Left lung (tissue), 10 donors: Measurements from ENCODE around the gene MCAT. TPM values are rescaled to one million over a fixed set of nuclear protein-coding genes. Genes with fewer than 3 reads are reported as not detected.
A peak's percentile ranks its signal among the peaks of the same experiment; 100 is the strongest.

ENCODE experiments used
- ATAC-seq: fragments of 200-7000 bp; cut with Tn5 transposase; one replicate; pipeline ENCODE4 v1.9.1; 2020; ENCODE audit warnings: moderate library complexity
- DNase-seq, 4 donors: peaks; one replicate each; pipeline ENCODE4 v3.0.0-alpha.2; 2013 to 2020
- H3K27ac ChIP-seq, 2 donors: fragments of 200-600 bp; sonication (generic) in 1 of 2; one replicate each; pipeline versions ENCODE4 v1.5.0 to v1.8.0; 2020 to 2021
- H3K27me3 ChIP-seq, 2 donors: fragments of 200-600 bp; sonication (generic) in 1 of 2; one replicate each; pipeline versions ENCODE4 v1.5.0 to v1.8.0; 2020 to 2021
- H3K36me3 ChIP-seq, 2 donors: fragments of 200-600 bp; sonication (generic) in 1 of 2; one replicate each; pipeline versions ENCODE4 v1.5.0 to v1.8.0; 2020 to 2021
- H3K4me1 ChIP-seq, 2 donors: fragments of 200-600 bp; one replicate each; pipeline ENCODE4 v1.8.0; 2021
- H3K4me3 ChIP-seq, 2 donors: fragments of 200-600 bp; sonication (generic) in 1 of 2; one replicate each; pipeline versions ENCODE4 v1.5.0 to v1.8.0; 2020 to 2021; ENCODE audit warnings: mild to moderate bottlenecking in 1 of 2
- H3K9me3 ChIP-seq, 2 donors: fragments of 200-600 bp; sonication (generic) in 1 of 2; one replicate each; pipeline versions ENCODE4 v1.5.0 to v1.8.0; 2020 to 2021
- intact Hi-C, 2 donors: fragments of 100-400 bp; cut with DNase I; formaldehyde crosslinking; loops; one replicate each; pipeline versions ENCODE4 v1.11.2 to v1.14.2; 2022
- polyA plus RNA-seq, 6 donors: library from polyadenylated mRNA; unstranded; fragments of 120-200 nt; gene quantifications; one replicate each; pipeline ENCODE4 v1.2.1, GENCODE V29; 2013; ENCODE audit not compliant: insufficient read length in 6 of 6
- total RNA-seq, 2 donors: library from RNA; stranded (reverse); fragmentation: NEBNext Ultra II Directional; extraction: Animal tissue kit (Norgen Biotek cat#: 25700); gene quantifications; one replicate each; pipeline ENCODE4 v1.2.1, GENCODE V29; 2021
- TF ChIP-seq, protein P1 (sequence below), 2 donors: fragments of 200-600 bp; sonication (generic) in 1 of 2; IDR thresholded peaks; one replicate each; pipeline versions ENCODE4 v1.5.0 to v1.8.0; 2021; ENCODE audit warnings: antibody characterized with exemption in 2 of 2
- donor health status: DM: no; HTN: yes; CAD: no.
- donor health status: DM: no; HTN: no; CAD: no.

MCAT gene
- total and polyA plus RNA-seq, 8 donors, result 12.2 to 16.6 (median 15.4) TPM

DNA sequence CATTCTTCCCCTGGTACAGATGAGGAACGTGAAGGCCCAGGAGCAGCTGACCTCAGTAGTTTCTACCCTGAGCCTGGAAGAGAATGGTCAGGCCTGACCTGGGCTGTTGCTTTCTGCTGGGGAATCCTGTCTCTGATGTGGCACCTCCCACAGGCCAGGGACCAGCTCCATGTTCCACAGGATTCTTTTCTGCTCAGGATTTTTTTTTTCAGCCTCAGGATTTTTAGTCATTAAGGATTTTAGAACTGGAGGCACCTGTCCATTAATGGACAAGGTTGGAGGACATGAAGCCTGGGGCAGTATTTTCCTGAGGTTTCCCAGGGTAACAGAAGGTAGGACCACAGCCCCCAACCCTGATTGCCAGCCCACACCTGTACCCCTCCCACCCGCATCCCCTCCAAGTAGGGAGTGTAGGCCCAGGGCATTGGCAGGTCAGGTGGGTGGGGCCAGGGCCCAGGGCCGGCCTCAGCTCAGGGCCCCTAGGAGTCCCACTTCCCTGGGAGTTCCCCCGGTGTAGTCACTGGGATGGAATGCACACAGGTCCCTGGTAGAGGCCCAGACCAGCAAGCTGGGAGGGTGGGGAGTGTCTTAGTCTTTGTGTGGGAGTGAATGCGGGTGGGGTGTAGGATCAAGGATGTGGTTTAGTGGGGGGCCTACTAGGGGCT, 16.6 kb downstream of the MCAT start:
- Histone ChIP-seq H3K27ac (no peak overlapping the region), H3K4me1 (peaks cover 0 to 49% of the 10 kb centered on the region in 2 donors), H3K27me3 (no peaks in the 10 kb centered on the region), H3K36me3 (peaks cover 0 to 11% of the 10 kb centered on the region in 2 donors), H3K4me3 (no peak overlapping the region), H3K9me3 (no peaks in the 10 kb centered on the region)
- DNase-seq, result no peak
- ATAC-seq, result peak; percentile 81
- TF ChIP-seq, protein P1, sequence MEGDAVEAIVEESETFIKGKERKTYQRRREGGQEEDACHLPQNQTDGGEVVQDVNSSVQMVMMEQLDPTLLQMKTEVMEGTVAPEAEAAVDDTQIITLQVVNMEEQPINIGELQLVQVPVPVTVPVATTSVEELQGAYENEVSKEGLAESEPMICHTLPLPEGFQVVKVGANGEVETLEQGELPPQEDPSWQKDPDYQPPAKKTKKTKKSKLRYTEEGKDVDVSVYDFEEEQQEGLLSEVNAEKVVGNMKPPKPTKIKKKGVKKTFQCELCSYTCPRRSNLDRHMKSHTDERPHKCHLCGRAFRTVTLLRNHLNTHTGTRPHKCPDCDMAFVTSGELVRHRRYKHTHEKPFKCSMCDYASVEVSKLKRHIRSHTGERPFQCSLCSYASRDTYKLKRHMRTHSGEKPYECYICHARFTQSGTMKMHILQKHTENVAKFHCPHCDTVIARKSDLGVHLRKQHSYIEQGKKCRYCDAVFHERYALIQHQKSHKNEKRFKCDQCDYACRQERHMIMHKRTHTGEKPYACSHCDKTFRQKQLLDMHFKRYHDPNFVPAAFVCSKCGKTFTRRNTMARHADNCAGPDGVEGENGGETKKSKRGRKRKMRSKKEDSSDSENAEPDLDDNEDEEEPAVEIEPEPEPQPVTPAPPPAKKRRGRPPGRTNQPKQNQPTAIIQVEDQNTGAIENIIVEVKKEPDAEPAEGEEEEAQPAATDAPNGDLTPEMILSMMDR (IDR thresholded peaks at IDR 0.05), result no peak
- intact Hi-C loops, result no loop called here

DNA sequence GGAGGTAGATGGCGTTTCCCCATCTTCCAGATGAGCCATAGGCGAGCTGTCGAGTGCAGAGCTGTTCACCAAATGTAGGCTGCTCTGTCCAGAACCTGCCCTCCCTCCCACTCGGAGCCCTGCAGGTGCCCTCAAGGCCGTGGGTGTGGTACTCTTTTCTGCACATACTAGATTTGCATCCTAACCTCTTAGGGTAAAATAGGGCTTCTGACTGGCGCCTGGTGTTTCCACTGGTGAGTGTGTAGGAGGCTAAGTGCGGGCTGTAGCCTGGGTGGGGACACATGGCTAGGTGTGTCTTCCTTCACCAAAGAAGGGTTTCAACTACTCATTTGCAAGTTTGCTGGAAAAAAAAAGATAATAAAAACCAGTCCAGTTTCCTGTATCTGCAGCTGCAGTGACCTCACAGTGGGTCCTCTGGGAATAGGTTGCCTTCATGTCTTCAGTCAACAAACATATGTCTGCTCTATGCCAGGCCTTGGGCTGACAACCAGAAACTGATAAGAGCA, 24.2 kb downstream of the MCAT start:
- Histone ChIP-seq H3K27ac (no peak overlapping the region), H3K36me3 (no peaks in the 10 kb centered on the region), H3K4me3 (no peak overlapping the region), H3K4me1 (peaks cover 0 to 32% of the 10 kb centered on the region in 2 donors), H3K27me3 (no peaks in the 10 kb centered on the region), H3K9me3 (no peaks in the 10 kb centered on the region)
- no peak for DNase-seq
- TF ChIP-seq, protein P1 (IDR thresholded peaks at IDR 0.05), result no peak
- no peak for ATAC-seq
- intact Hi-C loops, result no loop called here

DNA sequence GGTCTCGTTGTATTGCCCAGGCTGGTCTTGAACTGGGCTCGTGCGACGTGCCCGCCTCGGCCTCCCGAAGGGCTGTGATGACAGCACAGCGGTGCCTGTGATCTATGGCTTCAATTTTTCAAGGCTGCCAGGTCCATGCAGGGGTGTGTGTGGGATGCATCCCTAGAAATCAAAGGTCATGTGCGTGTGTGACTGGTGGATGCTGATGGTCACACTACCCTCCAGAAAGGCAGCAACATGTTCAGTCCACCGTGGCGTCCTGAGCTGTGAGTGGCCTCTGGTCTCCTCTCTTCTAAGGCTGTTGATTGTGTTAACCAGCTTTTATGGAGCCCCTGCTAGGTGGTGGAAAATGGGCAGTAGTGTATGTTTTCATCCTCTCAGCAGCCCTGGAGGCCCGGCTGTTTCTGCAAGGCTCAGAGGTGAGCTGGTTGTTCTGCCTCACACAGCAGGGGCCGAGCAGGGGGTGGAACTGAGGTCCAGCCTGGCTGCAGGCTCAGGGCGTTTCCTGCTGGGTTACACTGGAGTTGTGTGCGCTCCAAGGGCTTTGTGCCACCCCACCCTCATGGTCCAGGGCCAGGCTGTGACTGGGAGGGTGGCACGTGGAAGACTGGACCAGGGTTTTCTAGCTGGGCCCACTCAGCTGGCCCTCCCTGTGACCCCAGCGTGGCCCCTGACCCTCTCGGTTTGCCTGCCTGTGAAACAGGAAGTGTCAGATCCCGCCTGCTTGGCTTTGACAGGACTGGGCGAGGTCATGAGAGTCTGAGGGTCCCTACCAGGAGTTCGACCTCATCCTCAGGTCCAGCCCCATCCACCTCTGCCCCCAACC, 25.0 kb downstream of the MCAT start:
- Histone ChIP-seq H3K27ac (no peak overlapping the region), H3K9me3 (no peaks in the 10 kb centered on the region), H3K4me1 (peaks cover 0 to 35% of the 10 kb centered on the region in 2 donors), H3K4me3 (no peak overlapping the region), H3K36me3 (no peaks in the 10 kb centered on the region), H3K27me3 (peaks cover 0 to 5% of the 10 kb centered on the region in 2 donors)
- no peak for DNase-seq
- no peak for ATAC-seq
- TF ChIP-seq, protein P1 (IDR thresholded peaks at IDR 0.05), result no peak
- intact Hi-C loops, result no loop called here

DNA sequence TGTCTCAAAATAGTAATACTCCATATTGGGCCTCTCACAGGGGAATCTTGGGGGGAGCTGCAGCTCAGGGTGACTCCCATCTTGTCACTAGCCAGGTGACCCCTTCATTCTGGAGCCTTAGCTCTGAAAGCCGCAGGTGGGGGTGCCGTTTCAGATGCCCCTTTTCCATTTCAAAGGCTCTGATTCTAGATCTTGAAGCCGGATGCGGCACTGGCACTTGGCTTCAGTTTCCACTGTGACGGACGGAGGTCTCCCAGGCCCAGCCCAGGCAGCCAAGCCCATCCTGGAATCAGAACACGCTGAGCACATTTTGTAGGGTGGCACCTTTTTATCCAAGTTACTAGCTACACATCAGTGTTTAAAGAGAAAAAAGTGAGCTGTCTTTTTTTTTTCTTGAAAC, 26.3 kb downstream of the MCAT start:
- no peak for ATAC-seq
- Histone ChIP-seq H3K9me3 (no peaks in the 10 kb centered on the region), H3K4me1 (peaks cover 0 to 29% of the 10 kb centered on the region in 2 donors), H3K36me3 (no peaks in the 10 kb centered on the region), H3K4me3 (no peak overlapping the region), H3K27me3 (peaks cover 0 to 9% of the 10 kb centered on the region in 2 donors), H3K27ac (no peak overlapping the region)
- DNase-seq, result no peak
- intact Hi-C loops, result no loop called here
- TF ChIP-seq, protein P1 (IDR thresholded peaks at IDR 0.05), result no peak

DNA sequence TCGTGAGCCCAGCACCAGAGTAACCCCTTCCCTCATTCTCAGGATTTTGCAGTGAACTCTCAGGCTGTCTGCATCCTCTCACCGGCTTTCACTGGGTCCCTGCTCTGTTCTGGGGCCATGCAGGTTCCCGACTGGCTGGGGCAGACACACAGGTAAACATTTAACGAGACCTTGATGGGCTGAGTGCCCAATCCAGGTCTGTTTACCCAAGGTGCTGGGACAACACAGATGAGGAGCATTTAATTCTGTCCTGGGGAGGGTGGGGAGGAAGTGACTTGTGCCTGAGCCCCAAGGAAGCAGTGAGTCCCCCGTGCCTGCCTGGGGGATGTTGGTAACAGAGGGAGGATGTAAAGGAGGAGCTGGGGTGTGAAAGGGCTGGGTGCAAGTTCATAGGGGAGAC, 28.2 kb downstream of the MCAT start:
- ATAC-seq, result peak; percentile 69
- peaks cover 8 to 45% of the 10 kb centered on the region in 2 donors for H3K4me1 ChIP-seq
- no peaks in the 10 kb centered on the region for H3K36me3 ChIP-seq
- H3K27ac ChIP-seq, result no peak overlapping the region
- peak in 1 of 4 donors; percentile 55 for DNase-seq
- no peaks in the 10 kb centered on the region for H3K9me3 ChIP-seq
- intact Hi-C loops, result no loop called here
- H3K4me3 ChIP-seq, result no peak overlapping the region
- H3K27me3 ChIP-seq, result peaks cover 17 to 29% of the 10 kb centered on the region in 2 donors
- TF ChIP-seq, protein P1 (IDR thresholded peaks at IDR 0.05), result no peak
